Activated CD8-positive, alpha-beta T cell treated with anti-CD3 and anti-CD28 coated beads for 36 hours (primary cell): ENCODE data around the gene NDFIP2. TPM values are rescaled to one million over a fixed set of nuclear protein-coding genes. Genes with fewer than 3 reads are reported as not detected.

Experiments used
- ATAC-seq: fragments of 200-7000 bp; cut with Tn5 transposase; one replicate; pipeline ENCODE4 v1.10.0; 2021; ENCODE audit warnings: mild to moderate bottlenecking, moderate library complexity
- CTCF ChIA-PET: fragments of 350-600 bp; sonication (Branson Sonifier 250); formaldehyde crosslinking; loops from one replicate; lab custom pipeline; 2021; ENCODE audit warnings: antibody characterized with exemption; lab: Charles Lee
- POLR2A ChIA-PET: fragments of 350-600 bp; sonication (Branson Sonifier 250); formaldehyde crosslinking; loops from one replicate; lab custom pipeline; 2021; ENCODE audit warnings: antibody characterized with exemption; lab: Charles Lee
- DNase-seq: peaks from one replicate; pipeline ENCODE4 v3.0.0-alpha.2; 2020
- H3K27ac Mint-ChIP-seq: one replicate; pipeline ENCODE4 v1.8.0; 2021; ENCODE audit warnings: mild to moderate bottlenecking, mixed read lengths
- H3K27me3 Mint-ChIP-seq: one replicate; pipeline ENCODE4 v1.8.0; 2021; ENCODE audit warnings: mixed read lengths
- H3K36me3 Mint-ChIP-seq: one replicate; pipeline ENCODE4 v1.8.0; 2021; ENCODE audit warnings: low read depth, mixed read lengths
- H3K4me1 Mint-ChIP-seq: one replicate; pipeline ENCODE4 v1.8.0; 2021; ENCODE audit warnings: low read depth, mixed read lengths
- H3K4me3 Mint-ChIP-seq: one replicate; pipeline ENCODE4 v1.8.0; 2021; ENCODE audit warnings: mild to moderate bottlenecking, moderate library complexity, mixed read lengths
- H3K9me3 Mint-ChIP-seq: one replicate; pipeline ENCODE4 v1.8.0; 2021; ENCODE audit warnings: mixed read lengths
- CTCF ChIP-seq: fragments of 200-600 bp; IDR thresholded peaks from one replicate; pipeline ENCODE4 v1.8.0; 2022; ENCODE audit warnings: antibody characterized with exemption, mild to moderate bottlenecking
- intact Hi-C: fragments of 100-400 bp; cut with micrococcal nuclease; formaldehyde crosslinking; loops from one replicate; pipeline ENCODE4 v1.10.0; 2022
- total RNA-seq, 2 experiments: library from RNA; stranded (reverse); gene quantifications; one replicate each; pipeline ENCODE4 v1.2.3, GENCODE V29; 2021

Gene NDFIP2
- total RNA-seq, 2 experiments from 2014 or later: 67.4 to 69.1 TPM

GRCh38 chr13:79481685-79482052, 714 bp downstream of the NDFIP2 start:
- ATAC-seq (peak; percentile 75), DNase-seq (peak; percentile 82)
- Mint-ChIP-seq H3K36me3 (peaks cover 19% of the 10 kb centered on the region), H3K4me1 (peaks cover 58% of the 10 kb centered on the region), H3K9me3 (no peaks in the 10 kb centered on the region), H3K4me3 (peak overlapping the region; percentile 82), H3K27me3 (peaks cover 5% of the 10 kb centered on the region), H3K27ac (peak overlapping the region; percentile 91)
- ChIA-PET CTCF (interaction anchor here (0.6 to 5.6 kb wide), 14 partner anchors 10 to 76 kb away, joined by 3 to 40 read pairs (median 4); partner anchors contain the start of gene RBM26), POLR2A (interaction anchor here (0.5 to 3.5 kb wide), 18 partner anchors 9 to 825 kb away, joined by 3 to 22 read pairs (median 4); partner anchors contain the start of gene RBM26)
- no peak for TF ChIP-seq CTCF
- intact Hi-C loops: loop anchor here (1.0 kb wide), 2 partner anchors 44 to 88 kb away; no protein-coding TSS in a partner anchor

- POLR2A ChIA-PET: interaction anchor here (0.8 to 3.5 kb wide), 5 partner anchors 9 to 76 kb away, joined by 3 to 22 read pairs (median 4); partner anchors contain the start of gene RBM26
- peak overlapping the region; percentile 91 for H3K27ac Mint-ChIP-seq
- H3K4me1 Mint-ChIP-seq: peaks cover 66% of the 10 kb centered on the region
- H3K9me3 Mint-ChIP-seq: no peaks in the 10 kb centered on the region
- ATAC-seq: no peak
- no peak for DNase-seq
- CTCF ChIA-PET: interaction anchor here (1.1 to 5.6 kb wide), 8 partner anchors 9 to 91 kb away, joined by 3 to 40 read pairs (median 4); partner anchors contain the start of gene RBM26
- H3K36me3 Mint-ChIP-seq: peaks cover 27% of the 10 kb centered on the region
- peak overlapping the region; percentile 82 for H3K4me3 Mint-ChIP-seq
- H3K27me3 Mint-ChIP-seq: peaks cover 5% of the 10 kb centered on the region
- intact Hi-C loops: no loop called here
- TF ChIP-seq CTCF: no peak
Observed at GRCh38 chr13:79482281-79482970, 1.5 kb downstream of the NDFIP2 start.

DNA sequence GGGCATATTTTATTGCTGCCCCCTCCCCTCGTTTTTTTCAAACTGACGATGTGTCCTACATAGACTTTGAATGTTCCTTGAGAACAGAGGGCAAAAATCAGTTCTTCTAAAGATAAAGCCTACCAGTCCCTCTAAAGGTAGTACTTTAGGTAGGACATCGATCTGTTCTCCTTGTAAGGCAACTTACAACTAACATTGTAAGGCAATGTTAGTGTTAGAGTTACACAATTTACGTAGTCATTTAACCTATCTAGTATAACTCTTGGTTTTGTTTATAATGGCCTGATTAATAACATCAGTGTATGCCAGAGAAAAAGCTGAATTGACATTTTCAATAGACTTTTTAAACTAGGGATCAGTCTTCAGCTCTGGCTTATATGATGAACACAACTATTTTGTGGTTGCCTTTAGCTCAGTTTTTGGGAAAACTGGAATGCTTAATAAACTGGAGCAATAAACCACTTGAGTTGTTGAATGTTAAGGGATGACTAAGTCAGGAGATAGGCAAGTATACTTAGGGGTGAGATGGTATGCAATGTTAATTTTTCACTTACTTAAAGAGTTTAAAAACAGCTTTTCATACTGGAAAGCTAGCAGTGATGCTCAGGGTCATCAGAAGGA, 2.2 kb downstream of the NDFIP2 start:
- ChIA-PET POLR2A (interaction anchor here (0.8 to 3.5 kb wide), 3 partner anchors 19 to 77 kb away, joined by 4 to 22 read pairs (median 7); partner anchors contain the start of gene RBM26), CTCF (interaction anchor here (1.1 to 5.6 kb wide), 8 partner anchors 8 to 92 kb away, joined by 3 to 40 read pairs (median 4); no protein-coding TSS in a partner anchor)
- Mint-ChIP-seq H3K4me1 (peaks cover 73% of the 10 kb centered on the region), H3K27ac (peak overlapping the region; percentile 82), H3K9me3 (no peaks in the 10 kb centered on the region), H3K36me3 (peaks cover 33% of the 10 kb centered on the region), H3K27me3 (peaks cover 5% of the 10 kb centered on the region), H3K4me3 (peak overlapping the region; percentile 82)
- DNase-seq (no peak), ATAC-seq (no peak)
- intact Hi-C loops: no loop called here
- no peak for TF ChIP-seq CTCF

DNA sequence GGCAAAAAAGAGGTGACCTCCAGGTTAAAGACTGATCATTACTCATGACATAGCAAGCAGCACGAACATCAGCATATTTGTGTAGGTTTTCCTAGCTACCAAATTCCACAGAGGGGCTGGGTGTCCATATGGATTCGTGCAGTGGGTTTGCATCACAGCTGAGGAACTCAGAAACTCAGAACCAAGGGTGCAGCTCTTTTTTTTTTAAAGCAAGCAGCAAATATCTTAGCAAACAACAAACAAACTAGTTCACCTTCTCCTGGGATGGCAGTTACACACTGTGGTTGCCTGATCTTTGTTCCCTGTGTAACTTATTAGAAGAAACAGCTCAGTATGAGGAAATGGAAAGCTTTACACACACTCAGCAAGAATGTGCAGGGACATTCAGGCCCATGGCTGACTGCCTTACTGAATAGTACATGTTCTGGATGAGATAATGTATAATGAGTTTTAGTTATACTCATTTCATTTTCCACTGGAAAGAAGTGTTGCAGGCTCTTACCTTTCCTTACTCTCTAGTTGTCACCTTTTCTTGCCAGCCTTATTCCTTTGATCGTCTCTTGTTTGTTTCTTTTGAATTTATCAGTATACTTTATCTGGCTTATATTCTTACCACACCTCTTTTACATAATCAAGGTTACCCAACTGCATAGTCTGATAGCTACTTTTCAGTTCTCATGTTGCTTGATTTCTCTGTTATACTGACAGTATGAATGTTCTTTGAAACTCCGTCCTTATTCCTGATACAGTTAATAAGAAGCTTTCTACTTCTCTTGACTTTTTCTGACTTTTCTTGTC, 4.3 kb downstream of the NDFIP2 start:
- no peak for TF ChIP-seq CTCF
- ChIA-PET POLR2A (interaction anchor here (1.0 kb wide), 1 partner anchor 15 kb away, joined by 3 read pairs; no protein-coding TSS in a partner anchor), CTCF (interaction anchor here (1.0 to 5.6 kb wide), 6 partner anchors 10 to 94 kb away, joined by 3 to 40 read pairs (median 3); no protein-coding TSS in a partner anchor)
- Mint-ChIP-seq H3K36me3 (peaks cover 47% of the 10 kb centered on the region), H3K9me3 (peaks cover 4% of the 10 kb centered on the region), H3K27me3 (no peaks in the 10 kb centered on the region), H3K27ac (peak overlapping the region; percentile 69), H3K4me1 (peaks cover 80% of the 10 kb centered on the region), H3K4me3 (peak overlapping the region; percentile 28)
- ATAC-seq (peak; percentile 17), DNase-seq (peak; percentile 45)
- intact Hi-C loops: no loop called here
